ENCODE data around the gene ANAPC7. TPM values are rescaled to one million over a fixed set of nuclear protein-coding genes. Genes with fewer than 3 reads are reported as not detected.

Gene ANAPC7
- total and polyA plus RNA-seq, 9 of the 15 experiments (the other 6 are each of a cell fraction or from before 2014, with no cell fraction given), result 46.7 to 158 (median 109) TPM

- FAIRE-seq (no peak), ATAC-seq (no peak), DNase-seq (ENCODE audit: extremely low read depth in 1 of 4, low spot score in 3 of 4) (no peak)
- H3K4me1 ChIP-seq (replicated peaks in 1 of 2; ENCODE audit: control insufficient read depth in 2 of 2, insufficient read depth in 2 of 2, low read length in 2 of 2), result peaks cover 23 to 25% of the 10 kb centered on the region in 2 experiments; a peak in 4 of 5 replicates
- ChIA-PET POLR2A (interaction anchor here (1.2 kb wide), 1 partner anchor 19 kb away, joined by 3 read pairs; no protein-coding TSS in a partner anchor), CTCF (ENCODE audit: low intra/inter-chr PET ratio) (no interaction called here)
- H3K27me3 ChIP-seq (ENCODE audit: control insufficient read depth in 2 of 2, insufficient read depth in 2 of 2, low read length in 2 of 2), result no peaks in the 10 kb centered on the region
- H3K79me2 ChIP-seq (ENCODE audit: control insufficient read depth, insufficient read depth, low read length), result no peaks in the 10 kb centered on the region
- H2AFZ ChIP-seq (ENCODE audit: low read depth, low read length), result no peak overlapping the region
- in situ Hi-C loops (cut with MboI) (loop anchor here (10.0 kb wide), 1 partner anchor 319 kb away; no protein-coding TSS in a partner anchor), intact Hi-C loops (cut with micrococcal nuclease) (no loop called here)
- no peak overlapping the region for H3K4me2 ChIP-seq (ENCODE audit: insufficient read depth, low read length)
- TF ChIP-seq POLR2AphosphoS5 (IDR thresholded peaks at IDR 0.05; ENCODE audit: control insufficient read depth, insufficient read depth, low read depth, low read length) (no peak), SRSF1 (IDR thresholded peaks at IDR 0.05; ENCODE audit: low read depth, low read length) (no peak), ZNF518B (CRISPR knock-in tag; IDR thresholded peaks at IDR 0.05) (no peak), NCOA1 (IDR thresholded peaks at IDR 0.05; ENCODE audit: low read depth) (no peak), NR4A1 (CRISPR knock-in tag; IDR thresholded peaks at IDR 0.05) (no peak), NR4A1 (tag; IDR thresholded peaks at IDR 0.05) (no peak), ZNF717 (CRISPR knock-in tag; IDR thresholded peaks at IDR 0.05) (no peak), MAFG (tag; conservative IDR thresholded peaks at IDR 0.05) (no peak), ZNF584 (CRISPR knock-in tag; IDR thresholded peaks at IDR 0.05; ENCODE audit: low read depth) (no peak), NFYB (IDR thresholded peaks at IDR 0.05; ENCODE audit: extremely low read depth, insufficient read length) (no peak), FOXJ3 (CRISPR knock-in tag; IDR thresholded peaks at IDR 0.05) (no peak), GMEB1 (CRISPR knock-in tag; IDR thresholded peaks at IDR 0.05) (no peak), PKNOX1 (IDR thresholded peaks at IDR 0.05) (no peak), KAT7 (CRISPR knock-in tag; IDR thresholded peaks at IDR 0.05; ENCODE audit: borderline replicate concordance) (no peak), MXD1 (CRISPR knock-in tag; IDR thresholded peaks at IDR 0.05; ENCODE audit: borderline replicate concordance, poor library complexity, severe bottlenecking) (no peak), ZFP36 (IDR thresholded peaks at IDR 0.05; ENCODE audit: low read depth, low read length, partially characterized antibody) (no peak)
- 55% methylated on average over 3 of the region's 3 CpGs for WGBS (ENCODE audit: insufficient coverage, low coverage, missing lambda C conversion rate)
- H3K9me3 ChIP-seq (replicated peaks; ENCODE audit: control insufficient read depth, insufficient read depth, low read depth, low read length), result no peaks in the 10 kb centered on the region
- H3K4me3 ChIP-seq, result no peak overlapping the region
- H3K9ac ChIP-seq (ENCODE audit: insufficient read depth in 1 of 2, low read depth in 2 of 2, low read length in 2 of 2), result no peak overlapping the region
- H3K27ac ChIP-seq (ENCODE audit: extremely low read depth, low read depth, low read length), result no peak overlapping the region
- no peaks in the 10 kb centered on the region for H3K36me3 ChIP-seq (ENCODE audit: control insufficient read depth, insufficient read depth, low read length)
- no peaks in the 10 kb centered on the region for H3K9me1 ChIP-seq (ENCODE audit: control insufficient read depth, insufficient read depth, low read length)
- no peaks in the 10 kb centered on the region for H4K20me1 ChIP-seq (replicated peaks; ENCODE audit: control insufficient read depth, insufficient read depth, low read length)
- BruUV-seq (replicated peaks), result no TSS peak
Observed at GRCh38 chr12:110424237-110424636, 20.7 kb upstream of the ANAPC7 start.
